Epidermal melanocyte (primary cell): ENCODE measurements around the gene ZNF563.

Experiments
- DNase-seq: peaks from one replicate; pipeline ENCODE4 v3.0.0; 2011; ENCODE audit warnings: low spot score; ENCODE audit not compliant: insufficient read length

Gene ZNF563

DNA sequence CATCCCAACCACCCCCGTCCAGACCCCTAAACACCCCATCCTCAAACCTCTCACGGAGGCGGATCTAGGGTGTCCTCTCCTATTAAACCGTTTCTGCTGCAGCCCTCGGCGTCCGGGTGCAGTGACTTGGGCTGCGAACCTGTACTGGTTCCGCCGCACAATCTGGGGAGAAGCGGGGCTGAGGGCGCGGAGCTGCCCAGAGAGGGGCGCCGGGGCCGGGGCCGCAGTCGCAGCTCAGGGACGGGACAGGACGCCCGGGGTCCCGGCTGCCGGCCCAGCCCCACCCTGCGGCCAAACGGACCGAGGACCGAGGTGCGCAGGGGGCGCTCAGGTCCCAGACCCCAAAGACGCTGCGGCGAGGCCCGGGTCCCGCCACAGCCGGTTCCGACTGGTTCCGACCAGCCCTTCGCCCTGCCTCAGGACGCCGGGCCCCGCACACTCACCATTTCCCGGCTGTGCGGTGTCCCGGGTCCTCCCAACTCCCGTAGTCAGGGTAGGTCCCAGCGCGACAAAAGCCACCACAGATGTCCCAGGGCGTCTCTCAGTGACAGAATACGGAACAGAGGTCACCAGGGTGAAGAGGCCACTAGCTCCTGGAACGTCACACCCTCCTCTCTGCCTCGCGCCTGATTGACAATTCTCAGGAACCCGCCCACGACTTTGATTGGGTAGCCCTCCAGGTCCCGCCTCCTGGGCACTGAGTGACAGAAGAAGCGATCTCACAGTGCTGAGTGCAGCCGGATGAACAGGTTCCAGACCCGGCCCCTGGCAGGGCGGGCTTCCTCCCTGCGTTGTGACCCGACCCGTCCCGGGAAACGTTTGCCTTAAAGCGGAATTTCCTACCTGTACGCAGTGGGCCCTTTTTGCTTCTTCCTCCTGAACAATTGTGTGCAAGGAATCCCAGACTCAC lies 38.9 kb downstream of the ZNF563 start, which contains the start of gene ZNF44:
ZNF44 (minus strand) TSS at position 635 of the 910 bp plus-strand sequence; CDS start at position 446, 189 bp downstream.
- DNase-seq = peak; percentile 96

DNA sequence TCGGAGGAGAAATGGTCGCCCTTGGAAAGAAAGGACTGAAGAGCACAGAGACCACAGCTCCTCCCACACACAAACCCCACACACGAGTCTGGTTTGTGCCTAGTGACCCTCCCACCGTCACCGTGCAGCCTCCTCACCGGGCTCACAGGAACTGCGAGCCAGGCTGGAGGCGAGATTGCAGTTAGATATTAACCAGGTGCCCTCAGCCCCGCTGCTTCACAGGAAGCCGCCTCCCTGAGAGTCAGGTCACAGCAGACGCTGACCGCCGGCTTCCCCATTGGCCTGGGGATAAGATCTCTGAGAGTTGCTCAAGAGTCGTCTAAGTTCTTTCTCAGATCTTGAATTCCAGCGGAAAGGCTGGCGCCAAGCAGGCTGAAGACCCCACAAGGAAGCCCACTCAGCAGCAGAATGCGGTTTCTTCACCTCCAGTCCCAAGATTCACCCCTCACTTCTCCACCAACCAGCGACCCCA lies 39.6 kb downstream of the ZNF563 start:
- DNase-seq = no peak

DNA sequence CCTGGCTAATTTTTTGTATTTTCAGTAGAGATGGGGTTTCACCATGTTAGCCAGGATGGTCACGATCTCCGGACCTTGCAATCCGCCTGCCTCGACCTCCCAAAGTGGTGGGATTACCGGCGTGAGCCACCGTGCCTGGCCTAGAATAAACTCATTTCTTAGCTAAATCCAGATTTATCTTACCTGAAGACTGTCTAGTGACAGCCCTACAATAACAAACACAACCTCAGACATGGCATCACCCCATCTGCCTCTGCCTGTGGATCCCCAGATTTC lies 43.7 kb downstream of the ZNF563 start:
- DNase-seq = no peak

DNA sequence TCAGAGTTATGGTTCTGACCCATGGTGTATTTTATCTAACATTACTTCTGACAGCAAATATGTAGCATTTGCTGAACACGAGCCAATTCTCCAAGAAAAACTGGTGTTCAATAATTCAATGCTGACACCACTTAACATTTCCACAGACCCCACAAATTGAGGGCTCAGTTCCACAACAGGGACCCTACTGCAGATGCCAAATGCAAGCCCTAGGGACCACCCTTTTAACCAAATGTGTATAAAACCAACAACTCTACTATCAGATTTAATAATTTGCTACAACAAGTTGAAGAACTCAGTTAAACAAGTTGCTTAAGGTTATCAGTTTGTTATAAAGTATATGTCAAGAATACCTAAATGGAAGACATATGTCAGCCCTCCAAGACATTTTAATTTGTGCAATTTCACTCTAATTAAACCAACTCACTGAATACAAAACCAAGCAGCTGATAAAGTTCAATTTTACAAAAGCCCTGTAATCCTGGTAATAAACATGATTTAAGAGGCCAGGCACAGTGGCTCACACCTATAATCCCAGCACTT lies 45.4 kb downstream of the ZNF563 start:
- no peak for DNase-seq

DNA sequence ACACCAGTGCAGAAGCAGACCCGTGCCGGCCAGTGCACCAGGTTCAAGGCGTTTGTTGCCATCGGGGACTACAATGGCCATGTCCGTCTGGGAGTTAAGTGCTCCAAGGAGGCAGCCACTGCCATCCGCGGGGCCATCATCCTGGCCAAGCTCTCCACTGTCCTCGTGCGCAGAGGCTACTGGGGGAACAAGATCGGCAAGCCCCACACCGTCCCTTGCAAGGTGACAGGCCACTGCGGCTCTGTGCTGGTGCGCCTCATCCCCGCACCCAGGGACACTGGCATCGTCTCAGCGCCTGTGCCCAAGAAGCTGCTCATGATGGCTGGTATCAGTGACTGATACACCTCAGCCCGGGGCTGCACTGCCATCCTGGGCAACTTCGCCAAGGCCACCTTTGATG lies 48.8 kb downstream of the ZNF563 start:
- no peak for DNase-seq

DNA sequence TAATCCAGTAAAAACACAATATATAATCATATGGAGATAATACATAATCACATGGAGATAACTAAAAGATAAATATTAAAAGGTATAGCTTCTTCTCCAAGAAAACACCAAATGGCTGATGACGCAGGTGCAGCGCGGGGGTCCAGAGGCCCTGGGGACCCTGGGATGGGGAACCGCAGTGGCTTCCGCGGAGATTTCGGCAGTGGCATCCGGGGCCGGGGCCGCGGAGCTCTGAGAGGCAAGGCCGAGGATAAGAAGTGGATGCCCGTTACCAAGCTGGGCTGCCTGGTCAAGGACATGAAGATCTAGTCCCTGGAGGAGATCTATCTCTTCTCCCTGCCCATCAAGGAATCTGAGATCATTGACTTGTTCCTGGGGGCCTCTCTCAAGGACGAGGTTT lies 49.2 kb downstream of the ZNF563 start:
- DNase-seq = no peak

DNA sequence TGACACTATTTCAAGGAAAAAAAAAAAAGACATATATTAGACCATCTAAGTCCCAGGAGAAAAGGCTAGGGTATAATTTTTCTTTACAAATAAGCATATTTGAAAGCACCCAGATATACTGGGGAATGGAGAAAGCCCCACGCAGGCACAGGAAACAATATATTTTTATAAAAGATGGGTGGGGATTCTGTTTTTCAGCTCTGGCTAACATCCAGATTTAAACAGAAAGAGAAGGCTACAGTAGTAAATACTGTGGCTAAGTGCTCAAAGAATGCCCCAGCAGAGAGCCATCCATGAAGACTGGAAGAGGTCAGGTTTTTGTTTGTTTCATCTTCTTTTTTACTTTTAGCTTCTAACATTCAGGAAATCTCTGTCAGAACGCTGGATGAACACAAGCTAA lies 54.7 kb downstream of the ZNF563 start:
- DNase-seq = no peak

DNA sequence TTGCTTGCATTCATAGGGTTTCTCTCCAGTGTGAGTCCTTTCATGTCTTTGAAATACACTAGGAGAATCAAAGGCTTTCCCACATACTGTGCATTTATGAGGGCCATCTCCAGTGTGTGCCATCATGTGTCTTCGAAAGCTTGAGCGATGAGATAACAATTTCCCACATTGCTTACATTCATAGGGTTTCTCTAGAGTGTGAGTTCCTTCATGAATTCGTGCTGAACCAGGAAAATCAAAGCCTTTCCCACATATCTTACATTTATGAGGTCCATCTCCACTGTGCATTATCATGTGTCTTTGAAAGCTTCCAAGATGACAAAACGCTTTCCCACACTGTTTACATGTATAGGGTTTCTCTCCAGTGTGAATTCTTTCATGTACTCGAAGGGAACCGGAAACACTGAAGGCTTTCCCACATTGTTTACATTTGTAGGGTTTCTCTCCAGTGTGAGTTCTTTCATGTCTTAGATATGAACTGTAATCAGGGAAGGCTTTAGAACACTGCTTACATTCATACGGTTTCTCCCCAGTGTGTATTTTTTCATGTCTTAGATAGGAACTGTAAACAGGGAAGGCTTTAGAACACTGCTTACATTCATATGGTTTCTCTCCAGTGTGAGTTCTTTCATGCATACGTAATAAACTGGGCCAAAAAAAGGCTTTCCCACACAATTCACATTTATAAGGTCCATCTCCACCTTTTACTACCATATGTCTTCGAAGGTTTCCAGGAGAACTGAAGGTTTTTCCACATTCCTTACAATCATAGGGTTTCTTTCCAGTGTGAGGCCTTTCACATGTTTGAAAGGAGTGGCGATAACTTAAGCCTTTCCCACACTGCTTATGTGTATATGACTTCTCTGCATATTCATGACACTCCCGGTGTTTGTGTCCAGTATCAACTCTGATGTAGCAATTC lies 60.2 kb downstream of the ZNF563 start:
- no peak for DNase-seq

DNA sequence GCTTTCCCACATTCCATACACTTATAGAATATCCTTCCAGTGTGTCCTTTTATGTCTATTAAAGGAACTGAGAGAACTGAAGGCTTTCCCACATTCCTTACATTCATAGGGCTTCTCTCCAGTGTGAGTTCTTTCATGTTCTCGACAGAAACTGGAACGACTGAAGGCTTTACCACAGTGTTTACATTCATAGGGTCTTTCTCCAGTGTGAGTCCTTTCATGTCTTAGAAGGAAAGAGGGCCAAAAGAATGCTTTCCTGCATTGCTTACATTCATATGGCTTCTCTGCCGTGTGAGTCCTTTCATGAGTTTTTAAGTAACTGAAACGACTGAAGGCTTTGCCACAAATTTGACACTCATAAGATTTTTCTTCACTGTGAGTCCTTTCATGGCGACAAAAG lies 61.0 kb downstream of the ZNF563 start:
- no peak for DNase-seq

DNA sequence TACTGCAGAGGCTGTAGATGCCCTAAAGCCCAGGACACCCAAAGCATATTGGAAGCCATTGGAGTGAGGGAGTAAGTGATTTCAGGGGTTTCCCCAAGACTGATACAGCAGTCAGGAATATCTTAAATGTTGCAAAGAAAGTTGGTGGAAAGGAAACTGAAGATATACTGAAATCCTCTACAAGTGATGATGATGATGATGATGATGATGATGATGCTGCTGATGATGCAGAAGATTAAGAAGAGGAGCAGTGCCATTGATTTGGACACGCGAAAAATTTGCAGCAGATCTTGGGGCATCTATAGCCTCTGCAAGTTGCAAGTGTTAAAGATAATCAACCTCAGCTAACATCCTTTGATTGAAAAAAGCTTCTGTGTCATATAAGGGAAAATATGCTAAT lies 62.6 kb downstream of the ZNF563 start:
- no peak for DNase-seq
